Measurements from ENCODE around the gene FXN.

FXN gene

GRCh38 chr9:69145144-69145715, 109.7 kb downstream of the FXN start:
- DNase-seq, result no peak

GRCh38 chr9:69147041-69147834, 111.7 kb downstream of the FXN start:
- DNase-seq, result no peak

- DNase-seq, result no peak
Measured at GRCh38 chr9:69149321-69149807, 113.8 kb downstream of the FXN start.
